Mesenteric fat pad (tissue), 1 donor: ENCODE measurements around the gene SNX1. TPM values are rescaled to one million over a fixed set of nuclear protein-coding genes. Genes with fewer than 3 reads are reported as not detected.
A peak's percentile ranks its signal among the peaks of the same experiment; 100 is the strongest.

ENCODE experiments used
- DNase-seq: peaks from one replicate; pipeline ENCODE4 v3.0.0-alpha.2; 2020; ENCODE audit warnings: low spot score
- total RNA-seq: library from RNA; stranded (reverse); fragmentation: NEBNext Ultra II Directional; extraction: Animal tissue kit (Norgen Biotek cat#: 25700); gene quantifications from one replicate; pipeline ENCODE4 v1.2.1, GENCODE V29; 2021
- donor health status: DM: yes; HTN: yes; CAD: no.

SNX1 gene
- total RNA-seq, 1 donor from 2014 or later: 188 TPM

GRCh38 chr15:64161688-64162477, 66.1 kb downstream of the SNX1 start:
- no peak for DNase-seq

- no peak for DNase-seq
Observed at GRCh38 chr15:64162478-64162868, 66.7 kb downstream of the SNX1 start.

GRCh38 chr15:64162869-64163658, 67.3 kb downstream of the SNX1 start, which contains the start of gene PPIB:
PPIB (minus strand) TSS chr15:64163022; CDS start chr15:64162986, 36 bp downstream.
- DNase-seq: peak; percentile 99

GRCh38 chr15:64163659-64164362, 68.0 kb downstream of the SNX1 start:
- DNase-seq: no peak

GRCh38 chr15:64164436-64164835, 68.7 kb downstream of the SNX1 start:
- peak; percentile 55 for DNase-seq

- no peak for DNase-seq
Observed at GRCh38 chr15:64166102-64166890, 70.5 kb downstream of the SNX1 start.

- DNase-seq: no peak
Observed at GRCh38 chr15:64180235-64180824, 84.5 kb downstream of the SNX1 start.

- no peak for DNase-seq
Observed at GRCh38 chr15:64182859-64183370, 87.1 kb downstream of the SNX1 start.

GRCh38 chr15:64185146-64185911, 89.5 kb downstream of the SNX1 start:
- DNase-seq: no peak

- no peak for DNase-seq
Observed at GRCh38 chr15:64187396-64188191, 91.8 kb downstream of the SNX1 start.

Other genes with a start within 250 kb of the SNX1 start
- gene DAPK2, start 49.5 kb upstream of the SNX1 start, total RNA-seq: 18.1 TPM
- 36.3 TPM for gene CIAO2A, start 2.1 kb upstream of the SNX1 start, total RNA-seq
- gene SNX22, start 55.7 kb downstream of the SNX1 start, total RNA-seq: 0.71 TPM
- 470 TPM for gene PPIB, start 67.0 kb downstream of the SNX1 start, total RNA-seq